HG02885 (cell line): ENCODE data around the gene CGRRF1.
A peak's percentile ranks its signal among the peaks of the same experiment; 100 is the strongest.

Experiments used
- ATAC-seq: cut with Tn5 transposase; IDR thresholded peaks from one replicate; pipeline ENCODE4 v1.9.1; 2021; ENCODE audit warnings: mild to moderate bottlenecking; ENCODE audit not compliant: unreplicated experiment, poor library complexity

Gene CGRRF1

GRCh38 chr14:54537651-54538050, 27.9 kb downstream of the CGRRF1 start:
- ATAC-seq = no peak

DNA sequence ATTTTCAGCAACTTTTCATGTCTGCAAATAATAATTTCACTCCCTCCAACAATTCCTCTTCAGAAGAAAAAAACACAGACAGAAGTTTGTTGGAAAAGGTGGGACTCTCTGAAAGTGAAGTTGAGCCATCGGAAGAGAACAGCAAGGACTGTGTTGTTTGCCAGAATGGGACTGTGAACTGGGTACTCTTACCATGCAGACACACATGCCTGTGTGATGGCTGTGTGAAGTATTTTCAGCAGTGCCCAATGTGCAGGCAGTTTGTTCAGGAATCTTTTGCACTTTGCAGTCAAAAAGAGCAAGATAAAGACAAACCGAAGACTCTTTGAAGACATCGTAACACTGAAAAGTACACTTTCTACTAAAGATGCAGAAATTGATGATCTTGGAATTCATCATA, 28.3 kb downstream of the CGRRF1 start:
- no peak for ATAC-seq

- no peak for ATAC-seq
Measured at GRCh38 chr14:54547583-54547982, 37.9 kb downstream of the CGRRF1 start.

GRCh38 chr14:54548491-54548890, 38.8 kb downstream of the CGRRF1 start:
- ATAC-seq = no peak

- ATAC-seq = no peak
Measured at GRCh38 chr14:54549862-54550261, 40.2 kb downstream of the CGRRF1 start.

DNA sequence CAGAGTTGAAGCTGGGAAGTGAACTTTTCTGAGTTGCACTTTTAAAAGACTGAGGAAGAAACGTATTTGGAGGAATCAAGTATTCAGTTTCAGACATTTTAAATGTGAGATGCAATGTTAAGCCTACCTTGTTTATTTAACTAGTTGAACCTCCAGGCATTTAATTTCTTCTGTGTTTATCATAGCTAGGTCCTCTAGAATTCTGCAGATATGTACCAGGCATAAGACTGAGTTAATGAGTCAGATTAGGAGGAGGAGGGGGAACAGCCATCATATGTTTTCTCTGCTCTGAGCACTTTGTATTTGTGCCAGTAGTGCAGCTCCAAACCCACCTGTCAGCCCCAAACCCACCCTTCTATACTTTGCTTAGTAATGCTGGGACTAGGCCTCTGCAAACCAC, 40.8 kb downstream of the CGRRF1 start:
- ATAC-seq = no peak

DNA sequence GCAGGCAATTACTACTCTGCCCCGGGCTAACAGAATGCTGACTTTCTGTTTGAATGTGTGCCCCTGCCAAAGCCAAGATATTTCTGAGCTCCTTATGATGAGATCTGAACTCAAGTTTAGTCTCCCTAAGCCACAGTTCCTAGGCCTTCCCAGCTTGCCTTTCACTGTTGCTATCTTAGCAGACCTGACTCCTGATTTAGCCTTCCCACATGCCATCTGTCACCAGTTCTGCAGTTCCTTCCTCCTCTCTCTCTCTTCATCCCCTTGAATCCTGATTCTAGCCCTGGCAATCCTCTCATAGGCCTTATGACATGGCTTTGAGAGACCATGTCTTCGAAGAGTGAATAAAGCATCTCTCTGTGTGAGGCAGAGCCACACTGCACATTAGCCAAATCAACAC, 44.7 kb downstream of the CGRRF1 start:
- no peak for ATAC-seq

- no peak for ATAC-seq
Measured at GRCh38 chr14:54555651-54556050, 45.9 kb downstream of the CGRRF1 start.

DNA sequence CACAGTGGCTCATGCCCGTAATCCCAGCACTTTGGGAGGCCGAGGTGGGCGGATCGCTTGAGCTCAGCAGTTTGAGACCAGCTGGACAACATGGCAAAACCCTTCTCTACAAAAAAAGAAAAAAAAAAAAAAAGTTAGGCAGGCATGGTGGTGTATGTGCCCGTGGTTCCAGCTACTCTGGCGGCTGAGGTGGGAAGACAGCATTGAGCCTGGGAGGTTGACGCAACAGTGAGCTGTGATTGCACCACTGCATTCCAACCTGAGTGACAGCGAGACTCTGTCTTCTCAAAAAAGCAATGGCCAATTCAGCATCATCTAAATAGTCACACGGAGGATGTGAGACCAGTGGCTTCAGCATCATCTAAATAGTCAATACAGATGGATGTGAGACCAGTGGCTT, 46.8 kb downstream of the CGRRF1 start:
- no peak for ATAC-seq

DNA sequence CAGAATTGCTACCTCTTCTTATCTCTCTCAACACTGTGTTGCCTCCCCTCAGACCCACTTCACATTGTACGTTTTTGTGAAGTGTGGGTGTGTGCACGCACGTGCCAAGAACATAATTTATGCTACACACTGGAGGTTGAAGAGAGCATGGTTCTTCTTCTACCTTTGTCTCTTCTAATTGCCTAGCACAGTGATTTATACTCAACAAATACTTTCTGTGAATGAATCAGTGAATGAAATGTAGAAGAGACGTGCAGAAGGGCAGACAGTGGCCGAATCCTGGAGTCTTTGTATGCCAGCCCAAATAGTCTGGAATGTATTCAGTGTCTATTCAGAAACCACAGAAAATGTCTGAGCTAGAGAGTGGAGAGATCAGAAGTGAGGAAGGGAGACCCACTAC, 52.6 kb downstream of the CGRRF1 start:
- no peak for ATAC-seq

- no peak for ATAC-seq
Measured at GRCh38 chr14:54564071-54564867, 54.6 kb downstream of the CGRRF1 start.

- peak; percentile 49 for ATAC-seq
Measured at GRCh38 chr14:54564868-54565784, 55.4 kb downstream of the CGRRF1 start.

GRCh38 chr14:54565785-54566409, 56.2 kb downstream of the CGRRF1 start:
- ATAC-seq = peak; percentile 54

- peak; percentile 48 for ATAC-seq
Measured at GRCh38 chr14:54566410-54567223, 56.9 kb downstream of the CGRRF1 start, which contains the start of gene SAMD4A. SAMD4A (plus strand) TSS chr14:54567128; CDS start chr14:54567917, 789 bp downstream.

GRCh38 chr14:54567224-54567638, 57.5 kb downstream of the CGRRF1 start:
- no peak for ATAC-seq

DNA sequence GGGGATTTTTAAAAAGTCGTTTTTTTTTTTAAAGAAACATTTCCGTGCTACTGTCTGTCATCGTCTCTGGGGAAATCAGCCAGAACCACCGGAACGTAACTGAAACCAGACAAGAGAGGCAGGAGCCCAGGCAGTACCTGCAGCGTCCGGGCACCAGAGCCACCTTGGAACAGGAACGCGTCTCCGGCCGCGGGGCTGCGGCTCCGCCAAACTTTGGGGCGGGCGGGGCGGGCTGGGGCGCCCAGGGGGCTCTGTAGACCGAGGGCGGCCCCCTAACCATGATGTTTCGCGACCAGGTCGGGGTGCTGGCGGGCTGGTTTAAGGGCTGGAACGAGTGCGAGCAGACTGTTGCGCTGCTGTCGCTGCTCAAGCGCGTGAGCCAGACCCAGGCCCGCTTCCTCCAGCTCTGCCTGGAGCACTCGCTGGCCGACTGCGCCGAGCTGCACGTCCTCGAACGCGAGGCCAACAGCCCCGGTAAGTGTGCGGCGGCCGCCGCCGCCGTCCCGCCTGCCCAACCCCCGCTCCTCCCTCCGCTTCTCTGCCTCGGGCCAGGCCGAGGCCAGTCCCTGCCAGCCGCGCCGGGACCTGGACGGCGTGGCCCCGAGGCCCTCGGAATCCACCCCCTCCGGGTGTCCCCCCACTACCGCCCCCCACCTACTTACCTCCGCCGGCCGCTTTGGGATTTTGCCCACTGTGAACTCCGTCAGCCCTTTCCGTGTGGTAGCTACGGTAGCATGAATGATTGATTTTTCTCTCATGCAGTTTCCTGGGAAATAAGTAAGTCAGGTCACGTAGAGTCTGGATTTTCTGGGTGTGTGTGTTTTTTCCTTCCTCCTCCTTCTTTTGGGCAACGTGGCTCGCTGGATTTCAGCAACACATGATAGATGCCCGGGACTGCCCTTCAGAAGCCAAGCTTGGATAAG, 58.2 kb downstream of the CGRRF1 start:
- ATAC-seq = peak; percentile 23

DNA sequence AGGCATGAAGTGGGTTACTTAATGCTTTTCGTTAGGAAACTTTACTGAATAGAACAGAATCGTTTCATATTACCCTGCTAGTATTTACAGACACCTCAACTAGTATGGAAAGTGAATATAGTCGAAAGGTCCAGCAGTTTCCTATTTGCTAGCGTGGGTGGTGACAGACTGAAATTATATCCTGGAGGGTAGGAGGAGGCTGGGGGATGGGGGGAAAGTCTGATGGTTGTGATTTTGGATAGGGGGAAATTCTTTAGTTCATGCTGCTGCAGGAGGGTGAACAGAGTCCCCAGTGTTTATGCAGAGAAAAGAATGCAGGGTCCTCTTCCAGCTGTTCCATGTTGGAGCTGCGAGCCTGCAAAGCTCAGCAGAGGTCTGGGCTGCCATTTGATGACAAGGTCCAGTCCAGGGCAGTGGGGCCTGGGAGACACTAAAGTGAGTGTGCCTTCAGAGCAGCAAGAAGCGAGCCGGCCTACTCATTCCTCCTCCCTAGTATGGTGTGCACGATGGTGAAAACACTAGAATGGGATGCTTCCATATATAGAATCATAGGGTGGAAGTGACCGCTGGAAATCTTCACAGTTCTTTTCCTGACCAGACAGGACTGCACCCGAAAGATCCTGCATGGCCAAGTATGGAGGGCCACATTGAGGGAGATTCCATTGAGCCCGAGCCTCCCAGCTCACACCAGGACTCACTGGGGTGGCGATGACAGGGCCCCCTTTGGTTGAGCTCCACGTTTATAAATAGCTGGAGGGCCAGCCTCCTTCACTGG, 59.3 kb downstream of the CGRRF1 start:
- ATAC-seq = no peak

- no peak for ATAC-seq
Measured at GRCh38 chr14:54570047-54570446, 60.3 kb downstream of the CGRRF1 start.
